ENCODE results near the gene BET1L. TPM values are rescaled to one million over a fixed set of nuclear protein-coding genes. Genes with fewer than 3 reads are reported as not detected.

BET1L gene
- total and polyA plus RNA-seq, 8 donors, result 27.7 to 53.4 (median 41.2) TPM

- Histone ChIP-seq H3K4me3 (peak within 1 kb of the TSS; percentile 87 to 99 (median 92)), H3K9me3 (no peaks in the 10 kb centered on the region), H3K27me3 (no peaks in the 10 kb centered on the region), H3K27ac (peak within 1 kb of the TSS; percentile 83 to 95 (median 92)), H3K4me1 (peaks cover 7 to 23% (median 9%) of the 10 kb centered on the region in 3 donors), H3K36me3 (no peaks in the 10 kb centered on the region)
- intact Hi-C loops (cut with DNase I), result no loop called here
- WGBS, 2 donors, result 1% methylated on average over 62 of the region's 62 CpGs
- DNase-seq (peak; percentile 80 to 93 (median 84)), FAIRE-seq (no peak), ATAC-seq (peak; percentile 92 to 97 (median 92))
- no peak for TF ChIP-seq CTCF (IDR thresholded peaks at IDR 0.05)
These were observed 29.9 kb upstream of the BET1L start, which contains the start of gene PSMD13 for GRCh38 chr11:236774-237767. TSS of gene PSMD13 (plus strand) at chr11:236976. CDS start at chr11:237050, 74 bp downstream.

- no peaks in the 10 kb centered on the region for H3K9me3 ChIP-seq
- peak within 1 kb of the TSS; percentile 83 to 95 (median 92) for H3K27ac ChIP-seq
- WGBS, 2 donors, result 0% methylated on average over 42 to 68 of the region's 70 CpGs
- intact Hi-C loops (cut with DNase I), result no loop called here
- peak; percentile 84 to 94 (median 89) for DNase-seq
- no peak for TF ChIP-seq CTCF (IDR thresholded peaks at IDR 0.05)
- H3K4me1 ChIP-seq, result peaks cover 7 to 23% (median 9%) of the 10 kb centered on the region in 3 donors
- H3K4me3 ChIP-seq, result peak within 1 kb of the TSS; percentile 87 to 99 (median 92)
- peak; percentile 91 to 96 (median 93) for ATAC-seq
- H3K36me3 ChIP-seq, result no peaks in the 10 kb centered on the region
- no peaks in the 10 kb centered on the region for H3K27me3 ChIP-seq
- no peak for FAIRE-seq
These were observed 29.0 kb upstream of the BET1L start, which contains the start of gene SIRT3 for GRCh38 chr11:235997-236773. TSS of gene SIRT3 (minus strand) at chr11:236342. CDS start at chr11:236328, 14 bp downstream.

GRCh38 chr11:235609-235996 lies 28.4 kb upstream of the BET1L start:
- H3K27ac ChIP-seq, result peak overlapping the region; percentile 64 to 78 (median 76)
- DNase-seq (no peak), ATAC-seq (peak; percentile 2 to 9 (median 7)), FAIRE-seq (no peak)
- TF ChIP-seq CTCF (IDR thresholded peaks at IDR 0.05), result no peak
- H3K27me3 ChIP-seq, result no peaks in the 10 kb centered on the region
- H3K9me3 ChIP-seq, result no peaks in the 10 kb centered on the region
- peak overlapping the region; percentile 87 to 99 (median 91) for H3K4me3 ChIP-seq
- WGBS, 2 donors, result 0 to 1% methylated on average over 13 of the region's 13 CpGs
- intact Hi-C loops (cut with DNase I), result no loop called here
- H3K4me1 ChIP-seq, result peaks cover 7 to 23% (median 9%) of the 10 kb centered on the region in 3 donors
- no peaks in the 10 kb centered on the region for H3K36me3 ChIP-seq

- peak overlapping the region in 1 of 4 donors; percentile 75 for H3K27ac ChIP-seq
- intact Hi-C loops (cut with DNase I), result no loop called here
These were observed 28.0 kb upstream of the BET1L start for GRCh38 chr11:235180-235579.

More at GRCh38 chr11:235180-235579, 28.0 kb upstream of the BET1L start:
- Histone ChIP-seq H3K9me3 (no peaks in the 10 kb centered on the region), H3K36me3 (no peaks in the 10 kb centered on the region), H3K27me3 (no peaks in the 10 kb centered on the region), H3K4me1 (peaks cover 7 to 19% (median 9%) of the 10 kb centered on the region in 3 donors), H3K4me3 (peak overlapping the region in 2 of 4 donors; percentile 87 to 99)
- no peak for FAIRE-seq
- 58 to 68% methylated on average over 8 of the region's 8 CpGs for WGBS, 2 donors
- peak in 1 of 6 donors; percentile 32 for DNase-seq
- TF ChIP-seq CTCF (IDR thresholded peaks at IDR 0.05), result no peak
- no peak for ATAC-seq

Data from pancreas (tissue), 10 donors.